ENCODE measurements around the gene RPL4. TPM values are rescaled to one million over a fixed set of nuclear protein-coding genes. Genes with fewer than 3 reads are reported as not detected.

RPL4 gene
- polyA plus RNA-seq, result 1,000 to 10,000 TPM in 3 of 4 donors, 100 to 1,000 TPM in 1; 708 to 2,664 (median 2,021) TPM
- long read RNA-seq, donor 1, result 0 reads
- long read RNA-seq, donor 2, transcript RPL4-201 (10 exons, 2,769 nt), result major isoform, 266 of 471 reads
- long read RNA-seq, donor 2, transcript RPL4-210 (6 exons, 1,099 nt), result minor isoform, 6 of 471 reads
- long read RNA-seq, donor 2, transcript RPL4-212 (5 exons, 817 nt), result minor isoform, 5 of 471 reads
- long read RNA-seq, donor 2, partial matches to known transcripts, result 168 of 471 reads
- long read RNA-seq, donor 2, other reads (novel, unspliced or antisense), result 21 of 471 reads
- long read RNA-seq, donor 3, transcript RPL4-213 (4 exons, 819 nt), result minor isoform, 18 of 1,123 reads
- long read RNA-seq, donor 3, transcript RPL4-201 (10 exons, 2,769 nt), result major isoform, 312 of 1,123 reads
- long read RNA-seq, donor 3, transcript RPL4-212 (5 exons, 817 nt), result minor isoform, 17 of 1,123 reads
- long read RNA-seq, donor 3, transcript RPL4-210 (6 exons, 1,099 nt), result minor isoform, 23 of 1,123 reads
- long read RNA-seq, donor 3, partial matches to known transcripts, result 685 of 1,123 reads
- long read RNA-seq, donor 3, other reads (novel, unspliced or antisense), result 55 of 1,123 reads
- long read RNA-seq, donor 4, transcript RPL4-201 (10 exons, 2,769 nt), result major isoform, 21 of 37 reads
- long read RNA-seq, donor 4, partial matches to known transcripts, result 13 of 37 reads
- long read RNA-seq, donor 4, other reads (novel, unspliced or antisense), result 0 of 37 reads
- long read RNA-seq, donor 5, transcript RPL4-212 (5 exons, 817 nt), result minor isoform, 11 of 392 reads
- long read RNA-seq, donor 5, transcript RPL4-213 (4 exons, 819 nt), result minor isoform, 6 of 392 reads
- long read RNA-seq, donor 5, transcript RPL4-201 (10 exons, 2,769 nt), result major isoform, 96 of 392 reads
- long read RNA-seq, donor 5, transcript RPL4-210 (6 exons, 1,099 nt), result minor isoform, 9 of 392 reads
- long read RNA-seq, donor 5, partial matches to known transcripts, result 269 of 392 reads
- long read RNA-seq, donor 5, other reads (novel, unspliced or antisense), result 0 of 392 reads
- long read RNA-seq, donor 6, transcript RPL4-211 (2 exons, 593 nt), result minor isoform, 9 of 821 reads
- long read RNA-seq, donor 6, transcript RPL4-201 (10 exons, 2,769 nt), result major isoform, 416 of 821 reads
- long read RNA-seq, donor 6, transcript RPL4-213 (4 exons, 819 nt), result minor isoform, 13 of 821 reads
- long read RNA-seq, donor 6, transcript RPL4-212 (5 exons, 817 nt), result minor isoform, 10 of 821 reads
- long read RNA-seq, donor 6, partial matches to known transcripts, result 338 of 821 reads
- long read RNA-seq, donor 6, other reads (novel, unspliced or antisense), result 25 of 821 reads
- long read RNA-seq, donor 7, transcript RPL4-212 (5 exons, 817 nt), result minor isoform, 18 of 2,054 reads
- long read RNA-seq, donor 7, transcript RPL4-213 (4 exons, 819 nt), result minor isoform, 13 of 2,054 reads
- long read RNA-seq, donor 7, transcript RPL4-210 (6 exons, 1,099 nt), result minor isoform, 14 of 2,054 reads
- long read RNA-seq, donor 7, transcript RPL4-201 (10 exons, 2,769 nt), result major isoform, 1,165 of 2,054 reads
- long read RNA-seq, donor 7, partial matches to known transcripts, result 756 of 2,054 reads
- long read RNA-seq, donor 7, other reads (novel, unspliced or antisense), result 76 of 2,054 reads
- long read RNA-seq, donor 8, transcript RPL4-213 (4 exons, 819 nt), result minor isoform, 6 of 203 reads
- long read RNA-seq, donor 8, transcript RPL4-201 (10 exons, 2,769 nt), result major isoform, 126 of 203 reads
- long read RNA-seq, donor 8, partial matches to known transcripts, result 63 of 203 reads
- long read RNA-seq, donor 8, other reads (novel, unspliced or antisense), result 0 of 203 reads
- long read RNA-seq, donor 9, transcript RPL4-201 (10 exons, 2,769 nt), result major isoform, 114 of 221 reads
- long read RNA-seq, donor 9, transcript RPL4-210 (6 exons, 1,099 nt), result minor isoform, 6 of 221 reads
- long read RNA-seq, donor 9, partial matches to known transcripts, result 96 of 221 reads
- long read RNA-seq, donor 9, other reads (novel, unspliced or antisense), result 0 of 221 reads
- long read RNA-seq, donor 10, transcript RPL4-201 (10 exons, 2,769 nt), result major isoform, 830 of 1,558 reads
- long read RNA-seq, donor 10, transcript RPL4-213 (4 exons, 819 nt), result minor isoform, 17 of 1,558 reads
- long read RNA-seq, donor 10, transcript RPL4-210 (6 exons, 1,099 nt), result minor isoform, 16 of 1,558 reads
- long read RNA-seq, donor 10, transcript RPL4-212 (5 exons, 817 nt), result minor isoform, 13 of 1,558 reads
- long read RNA-seq, donor 10, partial matches to known transcripts, result 609 of 1,558 reads
- long read RNA-seq, donor 10, other reads (novel, unspliced or antisense), result 61 of 1,558 reads

DNA sequence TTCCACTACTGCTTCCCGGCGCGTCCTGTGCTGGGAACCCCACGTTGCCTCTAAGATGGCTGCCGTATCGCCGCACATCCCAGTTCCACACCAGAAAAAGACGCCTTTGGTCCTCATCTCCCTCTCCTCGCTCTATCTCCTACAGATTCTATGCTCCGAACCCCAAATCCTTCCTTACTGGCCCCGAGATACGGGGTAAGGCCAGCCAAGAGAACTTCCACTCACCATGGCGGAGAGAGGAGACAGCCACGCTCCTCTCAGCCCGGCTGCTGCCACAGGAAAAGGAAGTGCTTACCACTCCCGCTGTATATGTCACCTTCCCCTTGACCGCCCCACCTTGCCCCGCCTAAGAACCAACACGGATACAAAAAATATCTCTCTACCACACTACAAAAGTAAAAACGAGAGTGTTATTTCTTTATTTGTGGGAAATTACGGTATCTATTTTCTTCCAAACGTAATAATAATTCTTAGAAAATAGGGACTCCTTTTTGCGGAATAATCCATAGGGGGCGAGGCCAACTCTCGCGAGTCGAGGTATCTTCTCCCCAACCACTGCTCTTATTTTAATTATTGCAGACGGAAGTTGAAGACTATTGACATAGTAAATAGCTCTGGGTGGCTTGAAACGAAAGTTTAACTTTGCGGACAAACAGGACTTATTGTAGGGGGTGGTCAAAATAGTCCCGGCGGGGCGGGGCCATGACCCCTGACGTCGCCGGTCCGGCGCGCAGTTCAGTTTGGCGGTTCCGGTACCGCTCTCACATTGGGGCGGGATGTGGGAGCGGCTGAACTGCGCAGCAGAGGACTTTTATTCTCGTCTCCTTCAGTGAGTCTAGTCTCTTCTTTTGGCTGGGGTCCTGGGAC, at the start of gene RPL4, which contains the start of gene ZWILCH:
TSS of gene RPL4 (minus strand) at position 293 of the 867 bp plus-strand sequence. CDS start at position 228, 65 bp downstream.
TSS of gene ZWILCH (plus strand) at position 764 of the 867 bp plus-strand sequence. CDS start at position 777, 13 bp downstream.
- Histone ChIP-seq H3K27ac (ENCODE audit: low read depth in 1 of 3, low read length in 2 of 3) (peak within 1 kb of the TSS; percentile 82 to 95 (median 94)), H3K27me3 (ENCODE audit: control insufficient read depth in 3 of 3, insufficient read depth in 3 of 3, low read length in 3 of 3) (no peaks in the 10 kb centered on the region), H3K36me3 (ENCODE audit: control insufficient read depth in 3 of 3, insufficient read depth in 2 of 3, low read depth in 1 of 3, low read length in 3 of 3) (peaks cover 2 to 19% (median 2%) of the 10 kb centered on the region in 3 donors), H3K4me1 (ENCODE audit: control insufficient read depth in 3 of 3, insufficient read depth in 2 of 3, low read depth in 1 of 3, low read length in 2 of 3) (peaks cover 0 to 8% (median 6%) of the 10 kb centered on the region in 3 donors), H3K4me3 (ENCODE audit: low read depth in 1 of 3, low read length in 3 of 3) (peak within 1 kb of the TSS; percentile 51 to 92 (median 70)), H3K9me3 (ENCODE audit: control insufficient read depth in 2 of 2, insufficient read depth in 1 of 2, low read depth in 1 of 2, low read length in 1 of 2) (no peaks in the 10 kb centered on the region)
- FAIRE-seq, result no peak
- DNase-seq, result peak; percentile 81 to 92
- WGBS, 3 donors, result 0 to 1% (median 1%) methylated on average over 46 of the region's 46 CpGs

DNA sequence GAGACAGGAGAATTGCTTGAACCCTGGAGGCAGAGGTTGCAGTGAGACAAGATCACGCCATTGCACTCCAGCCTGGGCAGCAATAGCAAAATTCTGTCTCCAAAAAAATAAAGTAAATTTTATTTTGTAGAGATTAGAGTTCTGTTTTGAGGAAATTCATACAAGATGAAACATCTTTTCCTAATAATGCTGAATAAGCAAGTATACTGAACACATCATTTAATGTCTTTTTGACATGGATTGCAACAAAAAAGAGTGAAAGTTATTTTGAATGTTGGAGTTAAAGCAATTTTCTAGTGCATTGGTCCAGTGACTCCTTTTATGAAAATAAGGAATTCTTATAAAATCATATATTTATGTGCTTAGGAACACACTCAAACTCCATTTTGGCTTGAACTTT, 40.6 kb upstream of the RPL4 start:
- H3K27me3 ChIP-seq (ENCODE audit: control insufficient read depth in 3 of 3, insufficient read depth in 3 of 3, low read length in 3 of 3), result no peaks in the 10 kb centered on the region
- FAIRE-seq, result no peak
- peaks cover 0 to 13% (median 0%) of the 10 kb centered on the region in 3 donors for H3K36me3 ChIP-seq (ENCODE audit: control insufficient read depth in 3 of 3, insufficient read depth in 2 of 3, low read depth in 1 of 3, low read length in 3 of 3)
- no peak overlapping the region for H3K27ac ChIP-seq (ENCODE audit: low read depth in 1 of 3, low read length in 2 of 3)
- no peak overlapping the region for H3K4me3 ChIP-seq (ENCODE audit: low read depth in 1 of 3, low read length in 3 of 3)
- no peaks in the 10 kb centered on the region for H3K9me3 ChIP-seq (ENCODE audit: control insufficient read depth in 2 of 2, insufficient read depth in 1 of 2, low read depth in 1 of 2, low read length in 1 of 2)
- H3K4me1 ChIP-seq (ENCODE audit: control insufficient read depth in 3 of 3, insufficient read depth in 2 of 3, low read depth in 1 of 3, low read length in 2 of 3), result no peaks in the 10 kb centered on the region
- DNase-seq, result no peak
- WGBS, 3 donors, result 96 to 100% (median 100%) methylated on average over 1 of the region's 1 CpG

DNA sequence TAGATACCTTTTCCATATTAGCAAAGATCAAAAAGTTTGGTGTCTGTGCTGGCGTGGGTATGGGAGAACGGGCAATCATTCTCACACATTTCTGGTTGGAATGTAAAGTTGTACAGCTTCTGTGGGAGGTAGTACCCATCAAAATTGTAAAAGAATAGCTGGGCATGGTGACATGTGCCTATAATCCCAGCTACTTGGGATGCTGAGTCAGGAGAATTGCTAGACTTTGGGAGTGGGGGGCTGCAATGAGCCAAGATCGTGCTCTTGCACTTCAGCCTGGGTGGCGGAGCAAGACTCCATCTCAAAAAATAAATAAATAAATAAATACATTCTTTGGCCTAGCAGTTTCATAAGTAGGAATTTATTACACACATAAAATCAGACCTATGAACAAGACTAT, 38.2 kb upstream of the RPL4 start:
- no peaks in the 10 kb centered on the region for H3K9me3 ChIP-seq (ENCODE audit: control insufficient read depth in 2 of 2, insufficient read depth in 1 of 2, low read depth in 1 of 2, low read length in 1 of 2)
- DNase-seq (no peak), FAIRE-seq (no peak)
- H3K4me1 ChIP-seq (ENCODE audit: control insufficient read depth in 3 of 3, insufficient read depth in 2 of 3, low read depth in 1 of 3, low read length in 2 of 3), result no peaks in the 10 kb centered on the region
- peaks cover 0 to 11% (median 0%) of the 10 kb centered on the region in 3 donors for H3K36me3 ChIP-seq (ENCODE audit: control insufficient read depth in 3 of 3, insufficient read depth in 2 of 3, low read depth in 1 of 3, low read length in 3 of 3)
- WGBS, 3 donors, result 96 to 100% (median 99%) methylated on average over 4 of the region's 4 CpGs
- no peaks in the 10 kb centered on the region for H3K27me3 ChIP-seq (ENCODE audit: control insufficient read depth in 3 of 3, insufficient read depth in 3 of 3, low read length in 3 of 3)
- no peak overlapping the region for H3K4me3 ChIP-seq (ENCODE audit: low read depth in 1 of 3, low read length in 3 of 3)
- H3K27ac ChIP-seq (ENCODE audit: low read depth in 1 of 3, low read length in 2 of 3), result no peak overlapping the region

DNA sequence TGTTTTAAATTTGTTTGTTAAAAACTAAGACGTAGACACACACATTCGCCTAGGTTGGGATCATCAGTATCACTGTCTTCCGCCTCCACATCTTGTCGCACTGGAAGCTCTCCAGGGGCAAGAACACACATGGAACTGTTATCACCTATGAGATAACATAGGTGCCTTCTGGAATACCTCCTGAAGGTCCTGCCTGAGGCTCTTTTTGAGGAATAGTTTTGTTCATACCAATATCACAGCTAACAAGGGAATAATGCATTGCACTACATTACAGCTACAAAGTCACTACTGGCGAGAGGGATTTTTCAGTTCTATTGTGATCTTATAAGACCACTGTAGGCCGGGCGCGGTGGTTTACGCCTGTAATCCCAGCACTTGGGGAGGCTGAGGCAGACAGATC, 30.4 kb upstream of the RPL4 start:
- H3K27ac ChIP-seq (ENCODE audit: low read depth in 1 of 3, low read length in 2 of 3), result no peak overlapping the region
- WGBS, 3 donors, result 89 to 92% (median 90%) methylated on average over 9 of the region's 9 CpGs
- no peaks in the 10 kb centered on the region for H3K4me1 ChIP-seq (ENCODE audit: control insufficient read depth in 3 of 3, insufficient read depth in 2 of 3, low read depth in 1 of 3, low read length in 2 of 3)
- H3K27me3 ChIP-seq (ENCODE audit: control insufficient read depth in 3 of 3, insufficient read depth in 3 of 3, low read length in 3 of 3), result no peaks in the 10 kb centered on the region
- H3K36me3 ChIP-seq (ENCODE audit: control insufficient read depth in 3 of 3, insufficient read depth in 2 of 3, low read depth in 1 of 3, low read length in 3 of 3), result peaks cover 0 to 10% (median 0%) of the 10 kb centered on the region in 3 donors
- FAIRE-seq (no peak), DNase-seq (no peak)
- H3K9me3 ChIP-seq (ENCODE audit: control insufficient read depth in 2 of 2, insufficient read depth in 1 of 2, low read depth in 1 of 2, low read length in 1 of 2), result no peaks in the 10 kb centered on the region
- H3K4me3 ChIP-seq (ENCODE audit: low read depth in 1 of 3, low read length in 3 of 3), result no peak overlapping the region

GRCh38 chr15:66524838-66525237, 20.2 kb upstream of the RPL4 start:
- 83 to 93% (median 89%) methylated on average over 4 of the region's 4 CpGs for WGBS, 3 donors
- no peak overlapping the region for H3K27ac ChIP-seq (ENCODE audit: low read depth in 1 of 3, low read length in 2 of 3)
- FAIRE-seq, result no peak

GRCh38 chr15:66523926-66524325, 19.3 kb upstream of the RPL4 start:
- Histone ChIP-seq H3K4me3 (ENCODE audit: low read depth in 1 of 3, low read length in 3 of 3) (no peak overlapping the region), H3K27me3 (ENCODE audit: control insufficient read depth in 3 of 3, insufficient read depth in 3 of 3, low read length in 3 of 3) (no peaks in the 10 kb centered on the region), H3K4me1 (ENCODE audit: control insufficient read depth in 3 of 3, insufficient read depth in 2 of 3, low read depth in 1 of 3, low read length in 2 of 3) (no peaks in the 10 kb centered on the region), H3K27ac (ENCODE audit: low read depth in 1 of 3, low read length in 2 of 3) (no peak overlapping the region), H3K36me3 (ENCODE audit: control insufficient read depth in 3 of 3, insufficient read depth in 2 of 3, low read depth in 1 of 3, low read length in 3 of 3) (peaks cover 0 to 20% (median 2%) of the 10 kb centered on the region in 3 donors), H3K9me3 (ENCODE audit: control insufficient read depth in 2 of 2, insufficient read depth in 1 of 2, low read depth in 1 of 2, low read length in 1 of 2) (no peaks in the 10 kb centered on the region)
- DNase-seq, result no peak
- 91 to 96% (median 91%) methylated on average over 3 of the region's 3 CpGs for WGBS, 3 donors
- no peak for FAIRE-seq

More at GRCh38 chr15:66524838-66525237, 20.2 kb upstream of the RPL4 start:
- no peak for DNase-seq
- no peaks in the 10 kb centered on the region for H3K4me1 ChIP-seq (ENCODE audit: control insufficient read depth in 3 of 3, insufficient read depth in 2 of 3, low read depth in 1 of 3, low read length in 2 of 3)
- H3K36me3 ChIP-seq (ENCODE audit: control insufficient read depth in 3 of 3, insufficient read depth in 2 of 3, low read depth in 1 of 3, low read length in 3 of 3), result peaks cover 0 to 16% (median 2%) of the 10 kb centered on the region in 3 donors
- no peak overlapping the region for H3K4me3 ChIP-seq (ENCODE audit: low read depth in 1 of 3, low read length in 3 of 3)
- no peaks in the 10 kb centered on the region for H3K27me3 ChIP-seq (ENCODE audit: control insufficient read depth in 3 of 3, insufficient read depth in 3 of 3, low read length in 3 of 3)
- H3K9me3 ChIP-seq (ENCODE audit: control insufficient read depth in 2 of 2, insufficient read depth in 1 of 2, low read depth in 1 of 2, low read length in 1 of 2), result no peaks in the 10 kb centered on the region
